K562 (cell line): ENCODE measurements around the gene GRIN1. TPM values are rescaled to one million over a fixed set of nuclear protein-coding genes. Genes with fewer than 3 reads are reported as not detected.

ENCODE experiments used
- ATAC-seq: fragments of 200-7000 bp; cut with Tn5 transposase; 3 replicates; pipeline ENCODE4 v1.9.1; 2020; ENCODE audit warnings: moderate library complexity
- BruUV-seq: library from RNA; stranded (reverse); fragments of 400-500 nt; replicated peaks from 2 replicates; lab custom pipeline; 2021; lab: Mats Ljungman, UMichigan
- CTCF ChIA-PET: fragments of 300-600 bp; formaldehyde crosslinking; extraction: SDS; loops from one replicate; lab custom pipeline; 2021; ENCODE audit warnings: low intra/inter-chr PET ratio; lab: Yijun Ruan, JAX
- POLR2A ChIA-PET: fragments of 300-600, 350-650 bp; sonication (Branson Sonifier 250); formaldehyde crosslinking; extraction: SDS; loops from one replicate; lab custom pipeline; 2021; ENCODE audit warnings: antibody characterized with exemption, inconsistent platforms; lab: Yijun Ruan, JAX
- DNase-seq, 4 experiments: peaks; one replicate each; pipeline versions ENCODE4 v3.0.0 to v3.0.0-alpha.2; 2011 to 2018; ENCODE audit warnings: low spot score in 3 of 4, mixed read lengths in 3 of 4; ENCODE audit errors: extremely low read depth in 1 of 4
- FAIRE-seq: peaks from 2 replicates; lab custom pipeline; 2011; peaks lifted over from hg19 to GRCh38; lab: Jason Lieb, UNC
- H2AFZ ChIP-seq: 2 replicates; pipeline ENCODE4 v1.6.0; 2011; ENCODE audit warnings: low read depth, low read length, control low read depth, inconsistent platforms
- H3K27ac ChIP-seq: fragments of 200-600 bp; 3 replicates; pipeline ENCODE4 v1.8.0; 2011; ENCODE audit warnings: low read depth, mild to moderate bottlenecking, control low read depth, inconsistent platforms, low read length, moderate library complexity, mixed read lengths; ENCODE audit errors: extremely low read depth
- H3K27me3 ChIP-seq, 2 experiments: fragments of 300-600 bp in 1 of 2; 2 replicates in 1 of 2; 3 replicates in 1 of 2; pipeline versions ENCODE4 v1.6.0 to v1.8.0; 2011; ENCODE audit warnings: inconsistent platforms in 2 of 2, low read length in 2 of 2, mild to moderate bottlenecking in 1 of 2, mixed read lengths in 1 of 2, moderate library complexity in 1 of 2; ENCODE audit not compliant: control insufficient read depth in 2 of 2, insufficient read depth in 2 of 2
- H3K36me3 ChIP-seq: fragments of 300-600 bp; 3 replicates; pipeline ENCODE4 v1.8.0; 2011; ENCODE audit warnings: mild to moderate bottlenecking, low read length, inconsistent platforms; ENCODE audit not compliant: control insufficient read depth, insufficient read depth
- H3K4me1 ChIP-seq, 2 experiments: fragments of 200-600 bp in 1 of 2; replicated peaks in 1 of 2; 2 replicates in 1 of 2; 3 replicates in 1 of 2; pipeline versions ENCODE4 v1.5.1 to v1.8.0; 2011; ENCODE audit warnings: inconsistent platforms in 2 of 2, low read length in 2 of 2, mild to moderate bottlenecking in 1 of 2, mixed read lengths in 1 of 2, moderate library complexity in 1 of 2; ENCODE audit not compliant: control insufficient read depth in 2 of 2, insufficient read depth in 2 of 2
- H3K4me2 ChIP-seq: 2 replicates; pipeline ENCODE4 v1.6.1; 2011; ENCODE audit warnings: low read length, control low read depth, inconsistent platforms, mixed read lengths; ENCODE audit not compliant: insufficient read depth
- H3K4me3 ChIP-seq: fragments of 200-600 bp; sonication (generic), shearing (Covaris generic); 2 replicates; pipeline ENCODE4 v1.5.1; 2016; ENCODE audit warnings: control low read depth, inconsistent platforms
- H3K79me2 ChIP-seq: fragments of 200-600 bp; 3 replicates; pipeline ENCODE4 v1.8.0; 2011; ENCODE audit warnings: low read length, inconsistent platforms; ENCODE audit not compliant: control insufficient read depth, insufficient read depth
- H3K9ac ChIP-seq, 2 experiments: 2 replicates each; pipeline versions ENCODE4 v1.6.0 to v1.6.1; 2011; ENCODE audit warnings: low read depth in 2 of 2, low read length in 2 of 2, control low read depth in 1 of 2, inconsistent platforms in 1 of 2, mild to moderate bottlenecking in 1 of 2, mixed read lengths in 1 of 2; ENCODE audit not compliant: insufficient read depth in 1 of 2
- H3K9me1 ChIP-seq: one replicate; pipeline ENCODE4 v1.6.0; 2011; ENCODE audit warnings: inconsistent platforms, mild to moderate bottlenecking, low read length, moderate library complexity; ENCODE audit not compliant: control insufficient read depth, insufficient read depth
- H3K9me3 ChIP-seq: replicated peaks from 2 replicates; pipeline ENCODE4 v1.5.1; 2011; ENCODE audit warnings: low read depth, low read length, inconsistent platforms; ENCODE audit not compliant: control insufficient read depth, insufficient read depth
- H4K20me1 ChIP-seq: replicated peaks from 2 replicates; pipeline ENCODE4 v1.6.1; 2011; ENCODE audit warnings: low read length, inconsistent platforms, mixed read lengths; ENCODE audit not compliant: control insufficient read depth, insufficient read depth
- CBX1 ChIP-seq: sonication (generic); IDR thresholded peaks from 2 replicates; pipeline ENCODE4 v1.6.1; 2016; ENCODE audit warnings: antibody characterized with exemption, low read depth, mild to moderate bottlenecking
- CEBPZ ChIP-seq: fragments of 150-350 bp; IDR thresholded peaks from 2 replicates; pipeline ENCODE4 v1.6.1; 2014; ENCODE audit warnings: low read depth, mild to moderate bottlenecking, low read length, borderline replicate concordance
- CREM ChIP-seq: IDR thresholded peaks from 2 replicates; pipeline ENCODE4 v1.6.1; 2014; ENCODE audit warnings: antibody characterized with exemption, low read depth
- ERF ChIP-seq: fragments of 450-650 bp; formaldehyde crosslinking; IDR thresholded peaks from 2 replicates; pipeline ENCODE4 v1.4.0; 2020; ENCODE audit warnings: mild to moderate bottlenecking, mixed read lengths
- HMBOX1 ChIP-seq: sonication (generic); IDR thresholded peaks from 2 replicates; pipeline ENCODE4 v1.6.1; 2016
- HNRNPK ChIP-seq: fragments of 200-400 bp; formaldehyde crosslinking; IDR thresholded peaks from one replicate; pipeline ENCODE4 v1.6.1; 2018; ENCODE audit warnings: mild to moderate bottlenecking, low read depth, low read length; ENCODE audit not compliant: poor library complexity, severe bottlenecking
- JUNB ChIP-seq: fragments of 450-650 bp; formaldehyde crosslinking; conservative IDR thresholded peaks from 2 replicates; pipeline ENCODE4 v1.4.0; 2020; ENCODE audit warnings: mild to moderate bottlenecking
- MTA3 ChIP-seq: fragments of 450-650 bp; formaldehyde crosslinking; IDR thresholded peaks from 2 replicates; pipeline ENCODE4 v1.6.1; 2017; ENCODE audit warnings: mild to moderate bottlenecking, borderline replicate concordance
- RNF219 ChIP-seq: fragments of 250-450 bp; sonication (Bioruptor Pico); IDR thresholded peaks from 2 replicates; pipeline ENCODE4 v1.5.0; 2022; ENCODE audit warnings: mild to moderate bottlenecking
- YY1 ChIP-seq, 3 experiments: IDR thresholded peaks; 2 replicates each; pipeline ENCODE4 v1.6.1; 2011; ENCODE audit warnings: low read length in 2 of 3, mild to moderate bottlenecking in 2 of 3, moderate library complexity in 2 of 3, borderline replicate concordance in 1 of 3, control low read depth in 1 of 3, low read depth in 1 of 3; ENCODE audit not compliant: insufficient read depth in 3 of 3, insufficient replicate concordance in 2 of 3, control insufficient read depth in 1 of 3, insufficient read length in 1 of 3; ENCODE audit errors: extremely low read depth in 1 of 3
- WGBS: fragments of 100-300 bp; shearing (Covaris generic); methylation state at CpG from one replicate; pipeline ENCODE4 v1.1.6; 2016; ENCODE audit warnings: low coverage, mixed read lengths; ENCODE audit not compliant: insufficient coverage; ENCODE audit errors: missing lambda C conversion rate; 5-methylcytosine and 5-hydroxymethylcytosine counted together
- in situ Hi-C: fragments of 300-500 bp; cut with MboI; formaldehyde crosslinking; loops from 4 replicates; pipeline ENCODE4 v1.15.0; 2018; ENCODE audit warnings: inconsistent platforms, mixed read lengths
- intact Hi-C: fragments of 100-400 bp; cut with micrococcal nuclease; formaldehyde crosslinking; loops from 2 replicates; pipeline ENCODE4 v1.14.2; 2022
- polyA plus RNA-seq, 8 experiments: library from polyadenylated mRNA; depleted of rRNA in 4 of 8; stranded (reverse) in 5 of 8; unstranded in 3 of 8; fragments of >200 nt; fragmentation: Nextera tagmentation in 2 of 8; fragmentation: Illumina TruSeq in 1 of 8; extraction: Ambion mirVana in 2 of 8; extraction: Trizol in 1 of 8; gene quantifications; 2 replicates each; pipeline versions ENCODE4 v1.2.1 to v1.2.3, GENCODE V29; 2011 to 2014; ENCODE audit warnings: inconsistent platforms in 1 of 8, missing spikeins in 1 of 8
- total RNA-seq, 7 experiments: library from RNA; depleted of rRNA in 6 of 7; stranded (reverse); fragments of >200 nt in 6 of 7; fragmentation: Illumina TruSeq in 2 of 7; extraction: Trizol in 2 of 7; gene quantifications; 2 replicates each; pipeline versions ENCODE4 v1.2.1 to v1.2.3, GENCODE V29; 2011 to 2021; ENCODE audit warnings: low replicate concordance in 1 of 7

Gene GRIN1
- total and polyA plus RNA-seq, 9 of the 15 experiments (the other 6 are each of a cell fraction or from before 2014, with no cell fraction given): 0.03 to 0.35 (median 0.16) TPM; not detected in 6

GRCh38 chr9:137114613-137115393, 24.2 kb upstream of the GRIN1 start, which contains the start of gene DPP7:
Gene DPP7, minus strand, starts transcription at chr9:137114733. Its CDS starts 20 bp downstream, at chr9:137114713.
- FAIRE-seq: no peak
- Histone ChIP-seq H3K4me2 (peak within 1 kb of the TSS; percentile 61), H2AFZ (peak within 1 kb of the TSS; percentile 94), H3K4me1 (peaks cover 18 to 71% of the 10 kb centered on the region in 2 experiments), H3K9ac (peak within 1 kb of the TSS; percentile 61 to 97), H3K4me3 (peak within 1 kb of the TSS; percentile 72), H3K9me1 (no peaks in the 10 kb centered on the region), H3K27me3 (no peaks in the 10 kb centered on the region), H3K79me2 (peaks cover 27% of the 10 kb centered on the region), H3K27ac (peak within 1 kb of the TSS; percentile 76), H3K36me3 (peaks cover 38% of the 10 kb centered on the region; the same call in 2 of the 3 replicates), H4K20me1 (no peaks in the 10 kb centered on the region), H3K9me3 (no peaks in the 10 kb centered on the region)
- peak; percentile 88 for ATAC-seq
- ChIA-PET POLR2A (interaction anchor here (0.6 to 1.0 kb wide), 4 partner anchors 9 to 126 kb away, joined by 3 to 4 read pairs (median 4); partner anchors contain the start of gene TUBB4B), CTCF (no interaction called here)
- DNase-seq: peak; percentile 85 to 95 (median 93)
- intact Hi-C loops (loop anchor here (5.0 kb wide), 1 partner anchor 63 kb away; the partner anchor contains the start of gene ENTPD2), in situ Hi-C loops (no loop called here)
- WGBS: 8% methylated on average over 30 of the region's 70 CpGs
- no TSS peak for BruUV-seq
- no peak for TF ChIP-seq CEBPZ
- TF ChIP-seq MTA3: peak; percentile 76
- TF ChIP-seq YY1 (IDR thresholded peaks at IDR 0.05; ENCODE audit: borderline replicate concordance in 1 of 3, control insufficient read depth in 1 of 3, extremely low read depth in 1 of 3, insufficient read depth in 3 of 3, insufficient read length in 1 of 3, insufficient replicate concordance in 2 of 3, low read depth in 1 of 3, low read length in 2 of 3): peak in 2 of 3 experiments; percentile 52 to 60
- no peak for TF ChIP-seq JUNB
- TF ChIP-seq CBX1: peak; percentile 51; the same call in 1 of the 2 replicates
- TF ChIP-seq CREM: peak; percentile 66
- no peak for TF ChIP-seq RNF219
- no peak for TF ChIP-seq HMBOX1
- TF ChIP-seq HNRNPK: no peak
- TF ChIP-seq ERF (CRISPR knock-in tag): 0 out of 2 replicates have a peak, but pooled peaks have one; percentile 43
